ENCODE measurements around the gene GGCX.

DNA sequence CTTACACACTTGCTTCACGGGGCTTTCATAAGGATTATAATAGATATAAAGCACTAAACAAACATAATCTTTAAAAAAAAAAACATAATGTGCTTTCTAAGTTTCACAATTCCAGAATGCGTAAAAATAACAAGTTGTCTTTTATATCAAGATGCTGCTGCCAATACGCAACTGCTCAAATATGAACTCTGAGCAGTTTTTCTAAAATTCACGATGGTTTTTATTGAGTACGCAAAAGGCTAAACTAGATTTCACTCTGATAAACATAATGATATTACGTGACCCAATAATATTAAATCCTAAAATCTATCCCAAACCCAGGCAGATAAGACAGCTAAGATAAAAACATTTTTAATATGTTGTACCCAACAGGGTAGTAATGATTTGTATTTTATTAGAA, 47.0 kb downstream of the GGCX start:
- TF ChIP-seq, protein P1, sequence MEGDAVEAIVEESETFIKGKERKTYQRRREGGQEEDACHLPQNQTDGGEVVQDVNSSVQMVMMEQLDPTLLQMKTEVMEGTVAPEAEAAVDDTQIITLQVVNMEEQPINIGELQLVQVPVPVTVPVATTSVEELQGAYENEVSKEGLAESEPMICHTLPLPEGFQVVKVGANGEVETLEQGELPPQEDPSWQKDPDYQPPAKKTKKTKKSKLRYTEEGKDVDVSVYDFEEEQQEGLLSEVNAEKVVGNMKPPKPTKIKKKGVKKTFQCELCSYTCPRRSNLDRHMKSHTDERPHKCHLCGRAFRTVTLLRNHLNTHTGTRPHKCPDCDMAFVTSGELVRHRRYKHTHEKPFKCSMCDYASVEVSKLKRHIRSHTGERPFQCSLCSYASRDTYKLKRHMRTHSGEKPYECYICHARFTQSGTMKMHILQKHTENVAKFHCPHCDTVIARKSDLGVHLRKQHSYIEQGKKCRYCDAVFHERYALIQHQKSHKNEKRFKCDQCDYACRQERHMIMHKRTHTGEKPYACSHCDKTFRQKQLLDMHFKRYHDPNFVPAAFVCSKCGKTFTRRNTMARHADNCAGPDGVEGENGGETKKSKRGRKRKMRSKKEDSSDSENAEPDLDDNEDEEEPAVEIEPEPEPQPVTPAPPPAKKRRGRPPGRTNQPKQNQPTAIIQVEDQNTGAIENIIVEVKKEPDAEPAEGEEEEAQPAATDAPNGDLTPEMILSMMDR (IDR thresholded peaks at IDR 0.05), result no peak
- TF ChIP-seq POLR2A (IDR thresholded peaks at IDR 0.05), result no peak
